ENCODE results near the gene CCT3. TPM values are rescaled to one million over a fixed set of nuclear protein-coding genes. Genes with fewer than 3 reads are reported as not detected.
A peak's percentile ranks its signal among the peaks of the same experiment; 100 is the strongest.

The CCT3 gene
- total RNA-seq, 4 donors from 2014 or later = 91.4 to 198 (median 149) TPM

- Histone ChIP-seq H3K27ac (peak overlapping the region; percentile 24), H3K4me3 (no peak overlapping the region), H3K9me3 (no peaks in the 10 kb centered on the region), H3K27me3 (no peaks in the 10 kb centered on the region), H3K36me3 (peaks cover 36% of the 10 kb centered on the region), H3K4me1 (peaks cover 27% of the 10 kb centered on the region)
- no peak for DNase-seq (ENCODE audit: low spot score in 2 of 2)
- TF ChIP-seq CTCF (IDR thresholded peaks at IDR 0.05) = no peak
- no peak for TF ChIP-seq POLR2A (IDR thresholded peaks at IDR 0.05)
- no peak for TF ChIP-seq POLR2AphosphoS5 (IDR thresholded peaks at IDR 0.05)
- no peak for TF ChIP-seq EP300 (IDR thresholded peaks at IDR 0.05)
- WGBS = 61% methylated on average over 2 of the region's 2 CpGs
These were observed 32.9 kb downstream of the CCT3 start for GRCh38 chr1:156305215-156305614.

- 71% methylated on average over 4 of the region's 4 CpGs for WGBS
These were observed 34.9 kb downstream of the CCT3 start for GRCh38 chr1:156303241-156303640.

GRCh38 chr1:156298852-156299357 lies 39.2 kb downstream of the CCT3 start, which contains the start of gene VHLL:
VHLL (minus strand) TSS chr1:156299307; CDS start chr1:156299189, 118 bp downstream.
- H3K27me3 ChIP-seq = no peaks in the 10 kb centered on the region
- peaks cover 29% of the 10 kb centered on the region for H3K4me1 ChIP-seq
- H3K9me3 ChIP-seq = no peaks in the 10 kb centered on the region
- WGBS = 86% methylated on average over 19 of the region's 19 CpGs
- no peak within 1 kb of the TSS for H3K4me3 ChIP-seq
- no peak within 1 kb of the TSS for H3K27ac ChIP-seq
- no peak for TF ChIP-seq POLR2A (IDR thresholded peaks at IDR 0.05)
- no peak for TF ChIP-seq EP300 (IDR thresholded peaks at IDR 0.05)
- no peak for TF ChIP-seq CTCF (IDR thresholded peaks at IDR 0.05)
- no peak for TF ChIP-seq POLR2AphosphoS5 (IDR thresholded peaks at IDR 0.05)
- DNase-seq (ENCODE audit: low spot score in 2 of 2) = no peak
- no peaks in the 10 kb centered on the region for H3K36me3 ChIP-seq

More at GRCh38 chr1:156303241-156303640, 34.9 kb downstream of the CCT3 start:
- Histone ChIP-seq H3K27me3 (no peaks in the 10 kb centered on the region), H3K9me3 (no peaks in the 10 kb centered on the region), H3K4me3 (no peak overlapping the region), H3K27ac (no peak overlapping the region), H3K4me1 (peaks cover 17% of the 10 kb centered on the region), H3K36me3 (peaks cover 17% of the 10 kb centered on the region)
- DNase-seq (ENCODE audit: low spot score in 2 of 2) = no peak
- TF ChIP-seq EP300 (IDR thresholded peaks at IDR 0.05) = no peak
- no peak for TF ChIP-seq POLR2AphosphoS5 (IDR thresholded peaks at IDR 0.05)
- no peak for TF ChIP-seq POLR2A (IDR thresholded peaks at IDR 0.05)
- TF ChIP-seq CTCF (IDR thresholded peaks at IDR 0.05) = no peak

- 0% methylated on average over 15 of the region's 17 CpGs for WGBS
- Histone ChIP-seq H3K27ac (peak within 1 kb of the TSS; percentile 59), H3K4me1 (peaks cover 51% of the 10 kb centered on the region), H3K36me3 (no peaks in the 10 kb centered on the region), H3K27me3 (no peaks in the 10 kb centered on the region), H3K9me3 (no peaks in the 10 kb centered on the region), H3K4me3 (peak within 1 kb of the TSS; percentile 71)
- TF ChIP-seq EP300 (IDR thresholded peaks at IDR 0.05) (no peak), POLR2A (IDR thresholded peaks at IDR 0.05) (no peak), CTCF (IDR thresholded peaks at IDR 0.05) (no peak), POLR2AphosphoS5 (IDR thresholded peaks at IDR 0.05) (no peak)
- DNase-seq (ENCODE audit: low spot score in 2 of 2) = peak in 1 of 2 donors; percentile 83
These were observed 42.6 kb downstream of the CCT3 start, which contains the start of gene GLMP for GRCh38 chr1:156295391-156295947. GLMP (minus strand) TSS chr1:156295679; CDS start chr1:156295645, 34 bp downstream.

- H3K36me3 ChIP-seq = peaks cover 8% of the 10 kb centered on the region
- H3K27ac ChIP-seq = no peak overlapping the region
- H3K27me3 ChIP-seq = no peaks in the 10 kb centered on the region
- 84% methylated on average over 9 of the region's 9 CpGs for WGBS
- no peak for TF ChIP-seq POLR2A (IDR thresholded peaks at IDR 0.05)
- no peak for TF ChIP-seq POLR2AphosphoS5 (IDR thresholded peaks at IDR 0.05)
- TF ChIP-seq EP300 (IDR thresholded peaks at IDR 0.05) = no peak
- TF ChIP-seq CTCF (IDR thresholded peaks at IDR 0.05) = no peak
- no peaks in the 10 kb centered on the region for H3K9me3 ChIP-seq
- peaks cover 55% of the 10 kb centered on the region for H3K4me1 ChIP-seq
- no peak for DNase-seq (ENCODE audit: low spot score in 2 of 2)
- H3K4me3 ChIP-seq = no peak overlapping the region
These were observed 44.2 kb downstream of the CCT3 start for GRCh38 chr1:156293895-156294294.
